Panc1 (cell line): ENCODE results near the gene KRT7.

Source experiments
- POLR2AphosphoS5 ChIP-seq: IDR thresholded peaks from 2 replicates; pipeline ENCODE4 v1.6.1; 2012; ENCODE audit warnings: mild to moderate bottlenecking, low read depth, low read length, moderate library complexity
- SIN3A ChIP-seq: IDR thresholded peaks from 2 replicates; pipeline ENCODE4 v1.6.1; 2012; ENCODE audit warnings: low read depth, mild to moderate bottlenecking, low read length, moderate library complexity, borderline replicate concordance; ENCODE audit not compliant: insufficient read depth
- TCF7L2 ChIP-seq: IDR thresholded peaks from 2 replicates; pipeline ENCODE4 v1.6.1; 2011; ENCODE audit warnings: mild to moderate bottlenecking, low read depth, low read length, inconsistent platforms
- TF ChIP-seq, protein P1 (sequence below): fragments of 450-650 bp; IDR thresholded peaks from 2 replicates; pipeline ENCODE4 v1.5.1; 2017; ENCODE audit warnings: mild to moderate bottlenecking
- TF ChIP-seq, protein P2 (sequence below), 2 experiments: IDR thresholded peaks; 2 replicates each; pipeline ENCODE4 v1.6.1; 2011 to 2012; ENCODE audit warnings: low read depth in 2 of 2, control low read depth in 1 of 2, low read length in 1 of 2, mild to moderate bottlenecking in 1 of 2, moderate library complexity in 1 of 2; ENCODE audit not compliant: insufficient read depth in 1 of 2

DNA sequence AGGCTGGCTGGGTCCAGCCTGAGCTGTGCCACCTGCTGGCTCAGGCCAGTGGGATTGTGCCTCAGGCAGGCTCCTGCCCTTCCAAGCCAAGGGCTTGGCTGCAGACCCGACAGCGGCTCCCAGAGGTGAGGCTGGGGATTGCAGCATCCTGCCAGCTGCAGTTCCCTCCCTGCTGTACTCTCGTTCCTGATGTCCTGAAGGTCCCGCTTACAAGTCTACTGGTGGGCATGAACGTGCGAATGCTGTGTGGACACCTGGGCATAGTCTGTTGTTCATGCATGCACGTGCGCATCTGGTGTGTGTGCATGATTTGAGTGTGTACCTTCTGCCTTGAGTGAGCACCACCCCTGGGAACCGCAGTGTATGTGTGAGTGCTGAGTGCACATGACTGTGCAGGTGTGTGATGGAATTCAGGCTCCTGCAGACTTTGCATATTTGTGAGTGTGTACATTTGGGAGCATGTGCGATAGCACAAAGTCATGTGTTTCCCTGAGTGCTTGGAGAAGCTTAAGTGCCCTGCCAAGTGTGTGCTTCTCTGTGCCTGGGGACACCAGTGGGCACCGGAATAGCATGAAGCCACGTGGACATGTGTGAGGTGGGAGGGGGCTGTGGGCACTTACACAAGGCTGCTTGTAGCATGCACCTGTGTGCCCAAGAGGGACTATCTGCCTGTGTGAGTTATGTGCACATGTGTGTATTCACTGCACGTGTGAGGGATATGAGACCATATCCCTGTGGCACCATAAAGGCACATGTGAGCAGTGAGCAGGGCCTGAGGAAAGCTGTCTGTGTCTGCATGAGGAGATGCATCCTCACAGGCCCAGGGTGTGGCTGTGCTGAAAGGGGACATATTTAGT is 19.3 kb upstream of the KRT7 start:
- TF ChIP-seq, protein P1, sequence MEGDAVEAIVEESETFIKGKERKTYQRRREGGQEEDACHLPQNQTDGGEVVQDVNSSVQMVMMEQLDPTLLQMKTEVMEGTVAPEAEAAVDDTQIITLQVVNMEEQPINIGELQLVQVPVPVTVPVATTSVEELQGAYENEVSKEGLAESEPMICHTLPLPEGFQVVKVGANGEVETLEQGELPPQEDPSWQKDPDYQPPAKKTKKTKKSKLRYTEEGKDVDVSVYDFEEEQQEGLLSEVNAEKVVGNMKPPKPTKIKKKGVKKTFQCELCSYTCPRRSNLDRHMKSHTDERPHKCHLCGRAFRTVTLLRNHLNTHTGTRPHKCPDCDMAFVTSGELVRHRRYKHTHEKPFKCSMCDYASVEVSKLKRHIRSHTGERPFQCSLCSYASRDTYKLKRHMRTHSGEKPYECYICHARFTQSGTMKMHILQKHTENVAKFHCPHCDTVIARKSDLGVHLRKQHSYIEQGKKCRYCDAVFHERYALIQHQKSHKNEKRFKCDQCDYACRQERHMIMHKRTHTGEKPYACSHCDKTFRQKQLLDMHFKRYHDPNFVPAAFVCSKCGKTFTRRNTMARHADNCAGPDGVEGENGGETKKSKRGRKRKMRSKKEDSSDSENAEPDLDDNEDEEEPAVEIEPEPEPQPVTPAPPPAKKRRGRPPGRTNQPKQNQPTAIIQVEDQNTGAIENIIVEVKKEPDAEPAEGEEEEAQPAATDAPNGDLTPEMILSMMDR, result peak; percentile 98
- TF ChIP-seq TCF7L2 (no peak), POLR2AphosphoS5 (peak; percentile 26; the same call in 1 of the 2 replicates), SIN3A (no peak)
- TF ChIP-seq, protein P2, sequence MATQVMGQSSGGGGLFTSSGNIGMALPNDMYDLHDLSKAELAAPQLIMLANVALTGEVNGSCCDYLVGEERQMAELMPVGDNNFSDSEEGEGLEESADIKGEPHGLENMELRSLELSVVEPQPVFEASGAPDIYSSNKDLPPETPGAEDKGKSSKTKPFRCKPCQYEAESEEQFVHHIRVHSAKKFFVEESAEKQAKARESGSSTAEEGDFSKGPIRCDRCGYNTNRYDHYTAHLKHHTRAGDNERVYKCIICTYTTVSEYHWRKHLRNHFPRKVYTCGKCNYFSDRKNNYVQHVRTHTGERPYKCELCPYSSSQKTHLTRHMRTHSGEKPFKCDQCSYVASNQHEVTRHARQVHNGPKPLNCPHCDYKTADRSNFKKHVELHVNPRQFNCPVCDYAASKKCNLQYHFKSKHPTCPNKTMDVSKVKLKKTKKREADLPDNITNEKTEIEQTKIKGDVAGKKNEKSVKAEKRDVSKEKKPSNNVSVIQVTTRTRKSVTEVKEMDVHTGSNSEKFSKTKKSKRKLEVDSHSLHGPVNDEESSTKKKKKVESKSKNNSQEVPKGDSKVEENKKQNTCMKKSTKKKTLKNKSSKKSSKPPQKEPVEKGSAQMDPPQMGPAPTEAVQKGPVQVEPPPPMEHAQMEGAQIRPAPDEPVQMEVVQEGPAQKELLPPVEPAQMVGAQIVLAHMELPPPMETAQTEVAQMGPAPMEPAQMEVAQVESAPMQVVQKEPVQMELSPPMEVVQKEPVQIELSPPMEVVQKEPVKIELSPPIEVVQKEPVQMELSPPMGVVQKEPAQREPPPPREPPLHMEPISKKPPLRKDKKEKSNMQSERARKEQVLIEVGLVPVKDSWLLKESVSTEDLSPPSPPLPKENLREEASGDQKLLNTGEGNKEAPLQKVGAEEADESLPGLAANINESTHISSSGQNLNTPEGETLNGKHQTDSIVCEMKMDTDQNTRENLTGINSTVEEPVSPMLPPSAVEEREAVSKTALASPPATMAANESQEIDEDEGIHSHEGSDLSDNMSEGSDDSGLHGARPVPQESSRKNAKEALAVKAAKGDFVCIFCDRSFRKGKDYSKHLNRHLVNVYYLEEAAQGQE (IDR thresholded peaks at IDR 0.05; ENCODE audit: insufficient read depth in 1 of 2, low read depth in 2 of 2, low read length in 1 of 2), result peak in 1 of 2 experiments; percentile 63; a peak in 1 of 4 replicates
